GM19395 (cell line): Measurements from ENCODE around the gene RNASET2.
"Not testable (repeated sequence)": the region's sequence is repeated elsewhere in the genome, so short reads cannot be mapped to it uniquely, and the experiment has no call there.

Experiments used
- ATAC-seq: cut with Tn5 transposase; IDR thresholded peaks from one replicate; pipeline ENCODE4 v1.9.1; 2021; ENCODE audit warnings: mild to moderate bottlenecking, moderate library complexity; ENCODE audit not compliant: unreplicated experiment

Gene RNASET2

GRCh38 chr6:166948724-166949123, 7.6 kb downstream of the RNASET2 start:
- not testable (repeated sequence) for ATAC-seq

GRCh38 chr6:166947251-166947650, 9.1 kb downstream of the RNASET2 start:
- no peak for ATAC-seq

GRCh38 chr6:166946125-166946524, 10.2 kb downstream of the RNASET2 start:
- ATAC-seq: no peak

- ATAC-seq: no peak
Measured at GRCh38 chr6:166944666-166945256, 11.6 kb downstream of the RNASET2 start.

- no peak for ATAC-seq
Measured at GRCh38 chr6:166942393-166943168, 13.8 kb downstream of the RNASET2 start.

GRCh38 chr6:166940643-166941068, 15.7 kb downstream of the RNASET2 start:
- ATAC-seq: no peak

GRCh38 chr6:166939894-166940293, 16.5 kb downstream of the RNASET2 start:
- no peak for ATAC-seq

- ATAC-seq: no peak
Measured at GRCh38 chr6:166939345-166939744, 17.0 kb downstream of the RNASET2 start.

GRCh38 chr6:166938704-166939103, 17.6 kb downstream of the RNASET2 start:
- ATAC-seq: no peak

GRCh38 chr6:166938150-166938549, 18.2 kb downstream of the RNASET2 start:
- no peak for ATAC-seq

- no peak for ATAC-seq
Measured at GRCh38 chr6:166937746-166938145, 18.6 kb downstream of the RNASET2 start.

- ATAC-seq: no peak
Measured at GRCh38 chr6:166936079-166936787, 20.1 kb downstream of the RNASET2 start.

- no peak for ATAC-seq
Measured at GRCh38 chr6:166935353-166935752, 21.0 kb downstream of the RNASET2 start.

- no peak for ATAC-seq
Measured at GRCh38 chr6:166934174-166934573, 22.2 kb downstream of the RNASET2 start.

GRCh38 chr6:166933396-166933795, 23.0 kb downstream of the RNASET2 start:
- no peak for ATAC-seq

- no peak for ATAC-seq
Measured at GRCh38 chr6:166932616-166933015, 23.7 kb downstream of the RNASET2 start.

- no peak for ATAC-seq
Measured at GRCh38 chr6:166932116-166932515, 24.2 kb downstream of the RNASET2 start.

GRCh38 chr6:166931426-166931970, 24.9 kb downstream of the RNASET2 start:
- ATAC-seq: no peak

GRCh38 chr6:166930354-166930891, 25.9 kb downstream of the RNASET2 start:
- ATAC-seq: no peak

GRCh38 chr6:166929542-166930189, 26.7 kb downstream of the RNASET2 start:
- no peak for ATAC-seq
